ENCODE measurements around the gene CTNNA3.
"Not testable (repeated sequence)": the region's sequence is repeated elsewhere in the genome, so short reads cannot be mapped to it uniquely, and the experiment has no call there.

Gene CTNNA3

DNA sequence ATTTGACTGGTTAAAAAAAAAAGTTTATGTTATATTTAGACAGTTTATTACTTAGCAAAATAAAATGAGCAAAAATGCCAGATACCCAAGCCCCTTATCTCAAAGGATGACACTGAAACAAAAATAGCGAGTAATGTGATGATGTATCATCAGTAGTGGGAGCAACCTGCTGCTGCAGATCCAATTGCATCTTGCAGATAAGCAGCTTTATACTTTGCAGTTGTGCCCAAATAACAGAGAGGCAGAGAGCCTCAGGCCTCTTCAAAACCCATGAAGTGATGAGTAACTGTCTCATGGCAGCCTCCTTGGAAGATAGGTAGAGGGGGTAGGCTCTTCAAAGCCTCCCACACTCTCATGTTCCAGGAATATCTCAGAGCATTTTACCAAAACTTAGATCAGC is 1238.4 kb downstream of the CTNNA3 start:
- DNase-seq (ENCODE audit: low read depth in 2 of 2, low spot score in 1 of 2), result no peak

DNA sequence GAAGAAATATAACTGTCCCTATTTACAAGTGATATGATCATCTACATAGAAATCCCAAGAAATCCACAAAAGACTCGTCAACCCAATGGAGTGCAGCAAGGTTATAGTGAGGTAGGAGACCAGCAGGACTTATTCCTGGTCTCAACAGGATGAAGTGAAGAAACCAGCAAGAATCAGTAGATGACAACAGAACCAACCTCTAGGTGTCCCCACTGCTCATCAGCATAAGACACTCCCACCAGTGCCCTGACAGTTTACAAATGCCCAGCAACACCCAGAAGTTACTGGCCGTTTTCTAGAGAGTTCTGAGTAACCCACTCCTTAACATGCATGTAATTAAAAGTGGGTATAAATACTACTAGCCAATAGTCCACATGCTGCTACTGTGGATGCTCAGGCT is 1240.7 kb downstream of the CTNNA3 start:
- DNase-seq (ENCODE audit: low read depth in 2 of 2, low spot score in 1 of 2), result no peak

DNA sequence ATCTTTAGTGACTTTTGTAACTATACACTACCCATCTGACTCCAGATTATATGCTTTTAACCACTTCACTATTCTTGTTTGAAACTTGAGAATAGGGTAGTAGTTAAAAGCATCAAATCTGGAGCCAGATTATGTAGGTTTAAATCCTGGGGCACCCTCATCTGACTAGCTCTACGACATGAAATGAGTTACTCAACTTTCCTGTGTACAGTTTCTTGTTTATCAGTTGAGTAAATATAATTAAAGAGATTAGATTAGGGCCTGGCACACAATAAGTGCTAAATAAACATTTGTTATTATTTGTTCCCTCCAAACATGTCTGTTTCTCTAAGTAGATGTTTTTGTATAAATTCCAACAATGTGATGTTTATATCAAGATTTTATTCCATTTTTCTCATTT is 1255.4 kb downstream of the CTNNA3 start:
- no peak for DNase-seq (ENCODE audit: low read depth in 2 of 2, low spot score in 1 of 2)

DNA sequence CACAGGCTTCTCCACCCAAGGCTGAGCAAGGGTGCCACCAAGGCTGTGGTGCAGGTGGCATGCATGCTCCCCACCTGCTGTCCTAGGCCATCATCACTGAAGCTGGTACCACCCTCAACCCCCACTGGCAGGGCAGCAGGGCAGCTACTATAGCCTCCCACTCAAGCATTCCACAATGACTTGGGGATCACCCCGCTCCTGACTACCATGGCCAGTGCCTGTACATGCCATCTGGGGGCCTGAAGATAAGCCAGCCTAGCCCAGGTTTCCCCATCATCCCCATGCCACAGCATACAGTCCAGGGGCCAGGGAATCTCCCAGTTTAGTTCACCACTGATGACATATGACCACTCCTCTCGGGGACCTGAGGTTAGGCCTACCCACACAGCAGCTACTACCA is 1281.1 kb downstream of the CTNNA3 start:
- no peak for DNase-seq (ENCODE audit: low read depth in 2 of 2, low spot score in 1 of 2)

DNA sequence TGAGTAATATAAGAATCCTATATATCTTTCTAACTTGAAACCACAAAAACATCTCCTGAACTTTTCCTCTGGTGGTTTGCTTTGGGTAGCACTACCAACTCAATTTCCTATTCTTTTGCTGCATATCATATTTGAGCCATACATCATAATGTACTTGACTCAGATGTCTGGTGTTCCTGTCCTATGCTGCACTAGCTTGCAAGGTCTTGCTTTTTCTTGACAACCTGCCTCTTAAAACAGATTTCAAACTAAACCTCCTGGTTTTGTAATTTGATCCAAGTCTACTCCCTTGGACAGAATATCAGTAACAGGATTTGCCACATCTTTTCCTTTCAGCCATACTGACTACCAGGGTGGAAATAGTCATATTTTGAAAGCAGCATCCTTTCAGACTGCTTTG is 1290.4 kb downstream of the CTNNA3 start:
- DNase-seq (ENCODE audit: low read depth in 2 of 2, low spot score in 1 of 2), result no peak

DNA sequence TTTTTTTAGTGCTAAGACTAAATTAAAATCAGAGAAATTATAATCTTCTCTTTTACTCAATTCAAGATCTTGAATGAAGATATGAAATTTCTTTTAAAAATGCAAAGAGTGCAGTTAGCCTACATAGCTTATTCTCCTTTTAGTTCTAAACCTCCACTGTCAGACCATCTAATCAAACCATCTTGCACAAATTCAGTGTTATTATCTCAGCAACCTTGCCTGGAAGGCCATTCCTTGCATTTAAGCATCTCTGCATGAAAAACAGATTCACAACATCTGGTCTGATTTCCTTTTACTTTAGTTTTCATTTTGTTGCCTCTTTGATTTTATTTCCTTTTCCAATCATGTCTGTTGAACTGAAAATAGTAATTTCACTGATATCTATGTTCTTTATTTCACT is 1297.3 kb downstream of the CTNNA3 start:
- DNase-seq (ENCODE audit: low read depth in 2 of 2, low spot score in 1 of 2), result no peak

DNA sequence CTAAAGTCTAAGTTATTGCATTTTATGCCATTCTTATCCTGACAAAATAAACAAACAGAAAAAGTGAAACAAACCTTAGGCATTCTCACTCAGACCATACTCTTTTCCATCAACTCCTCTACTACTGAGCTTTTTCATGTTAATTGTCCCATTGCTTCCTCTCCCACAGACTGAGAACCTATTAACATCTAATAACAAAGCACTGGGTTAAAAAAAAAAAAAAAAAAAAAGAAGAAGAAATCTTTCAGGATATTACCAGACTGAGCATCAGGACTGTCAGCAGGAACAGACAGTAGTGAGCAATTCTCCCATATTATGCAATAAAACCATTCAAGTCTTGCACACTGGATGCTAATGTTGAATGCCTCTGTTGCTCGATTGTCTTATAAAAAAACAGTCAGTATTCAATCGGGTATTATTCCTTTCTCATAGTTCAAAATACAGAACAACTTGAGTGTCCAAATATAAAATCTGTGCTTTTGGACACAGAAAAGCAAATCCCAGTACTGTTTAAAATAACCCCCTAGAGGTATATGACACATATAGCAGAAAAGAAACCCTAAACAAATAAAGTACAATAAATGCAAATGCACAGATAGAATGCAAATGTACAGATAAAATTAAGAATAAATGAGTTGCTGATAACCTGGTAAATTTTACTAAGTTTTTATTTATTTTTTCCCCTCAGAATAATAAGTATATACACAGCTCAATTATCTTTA is 1301.5 kb downstream of the CTNNA3 start:
- DNase-seq (ENCODE audit: low read depth in 2 of 2, low spot score in 1 of 2), result no peak

DNA sequence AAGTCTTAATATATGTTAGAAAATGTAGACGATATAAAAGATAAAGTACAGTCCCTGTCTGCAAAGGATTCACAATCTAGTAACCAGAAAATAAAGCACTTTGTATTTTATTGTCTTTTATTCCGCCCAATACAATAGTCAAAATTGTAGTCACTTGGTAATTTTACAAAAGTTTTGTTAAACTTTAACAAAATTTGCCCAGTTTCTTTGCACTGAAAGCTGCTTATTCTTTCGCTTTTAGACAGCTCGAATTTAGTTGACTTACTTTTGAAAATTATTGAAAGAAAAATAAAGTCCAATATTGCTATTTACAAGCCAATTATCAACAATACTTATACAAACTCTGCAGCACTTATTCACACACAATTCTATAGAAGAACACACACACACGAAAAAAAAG is 1305.1 kb downstream of the CTNNA3 start:
- DNase-seq (ENCODE audit: low read depth in 2 of 2, low spot score in 1 of 2), result no peak

DNA sequence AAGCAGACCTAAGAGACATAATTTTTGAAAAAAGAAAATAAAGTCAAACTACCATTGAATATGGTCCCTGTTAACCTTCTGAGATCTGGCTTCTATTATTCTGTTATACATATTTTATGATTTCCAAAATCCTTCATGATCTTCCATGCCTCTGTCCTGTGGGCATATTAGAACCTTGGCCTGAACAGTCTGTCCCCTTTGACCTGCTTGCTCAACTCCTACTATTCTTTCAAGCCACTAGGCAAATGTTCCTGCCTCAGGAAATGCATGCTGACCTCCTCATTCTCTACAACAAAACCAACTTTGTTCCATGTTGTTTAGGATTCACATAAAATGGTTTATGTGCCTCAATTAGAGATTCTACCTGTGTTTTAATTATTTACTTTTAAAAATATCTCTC is 1315.0 kb downstream of the CTNNA3 start:
- no peak for DNase-seq (ENCODE audit: low read depth in 2 of 2, low spot score in 1 of 2)

DNA sequence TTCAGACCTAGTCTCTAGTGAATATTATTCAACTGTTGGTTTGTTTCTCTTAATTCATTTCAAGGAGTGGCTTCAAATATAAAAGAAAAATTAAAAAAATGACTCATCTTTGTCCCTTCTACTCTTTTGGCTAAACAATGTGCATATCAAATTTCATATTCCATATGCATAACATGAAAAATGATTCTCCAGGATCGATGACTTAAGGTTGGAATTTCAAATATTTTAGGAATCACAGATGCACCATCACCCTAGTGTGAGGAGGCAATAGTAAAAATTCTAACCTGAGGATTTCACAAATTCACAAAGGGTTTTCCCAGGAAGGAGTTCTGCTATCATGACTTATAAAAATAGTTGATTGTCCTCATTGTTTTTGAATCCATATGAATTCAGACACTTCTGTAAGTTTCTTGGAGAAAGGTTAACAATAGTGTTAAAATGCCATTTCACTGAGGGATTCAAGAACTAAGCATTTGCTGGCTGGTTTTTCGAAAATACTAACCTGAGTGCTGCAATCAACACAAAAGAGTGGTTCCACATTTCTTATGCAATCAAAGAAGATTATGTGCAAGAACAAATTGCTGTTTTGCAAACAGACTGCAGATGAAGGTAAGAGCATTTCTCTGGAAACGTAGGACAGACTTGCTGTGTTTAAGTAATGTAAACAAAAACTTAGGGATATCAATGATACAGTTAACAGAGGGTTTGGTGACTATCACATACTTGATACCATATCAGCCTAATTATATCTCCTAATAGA is 1317.7 kb downstream of the CTNNA3 start:
- no peak for DNase-seq (ENCODE audit: low read depth in 2 of 2, low spot score in 1 of 2)

DNA sequence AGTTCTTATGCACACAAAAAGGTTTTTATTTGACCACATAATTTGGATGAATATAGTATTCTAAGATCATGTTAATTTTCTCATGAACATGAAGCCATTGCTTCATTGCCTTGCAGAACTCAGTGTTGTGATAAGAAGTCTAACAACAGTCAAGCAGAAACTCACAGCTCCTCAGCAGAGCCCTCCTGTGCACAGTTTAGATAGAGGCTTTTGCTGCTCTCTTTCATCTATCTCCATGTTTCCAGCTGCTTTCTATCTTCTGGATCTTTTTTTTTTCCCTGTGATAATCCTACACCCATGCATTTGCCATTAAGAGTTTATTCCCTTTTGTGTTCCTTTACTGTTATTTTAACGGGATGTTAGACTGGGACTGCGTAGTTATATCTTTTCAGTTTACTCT is 1327.8 kb downstream of the CTNNA3 start:
- DNase-seq (ENCODE audit: low read depth in 2 of 2, low spot score in 1 of 2), result no peak

DNA sequence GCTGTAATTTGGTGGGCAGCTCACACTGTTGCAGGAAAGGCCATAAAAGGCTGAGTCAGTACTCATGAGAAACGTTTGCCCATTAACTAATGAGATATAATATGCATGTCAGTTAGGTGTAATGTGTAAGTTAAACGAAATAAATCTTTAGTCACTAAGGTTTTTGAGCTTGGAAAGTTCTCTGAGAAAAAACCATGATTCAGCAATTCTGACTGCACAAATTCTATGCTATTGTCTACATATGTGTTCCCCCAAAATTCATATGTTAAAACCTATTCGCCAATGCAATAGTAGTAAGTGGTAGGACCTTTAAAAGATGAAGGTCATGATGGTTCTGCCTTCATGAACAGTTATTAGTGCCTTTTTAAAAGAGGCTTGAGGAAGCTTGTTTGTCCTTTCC is 1329.8 kb downstream of the CTNNA3 start:
- no peak for DNase-seq (ENCODE audit: low read depth in 2 of 2, low spot score in 1 of 2)

DNA sequence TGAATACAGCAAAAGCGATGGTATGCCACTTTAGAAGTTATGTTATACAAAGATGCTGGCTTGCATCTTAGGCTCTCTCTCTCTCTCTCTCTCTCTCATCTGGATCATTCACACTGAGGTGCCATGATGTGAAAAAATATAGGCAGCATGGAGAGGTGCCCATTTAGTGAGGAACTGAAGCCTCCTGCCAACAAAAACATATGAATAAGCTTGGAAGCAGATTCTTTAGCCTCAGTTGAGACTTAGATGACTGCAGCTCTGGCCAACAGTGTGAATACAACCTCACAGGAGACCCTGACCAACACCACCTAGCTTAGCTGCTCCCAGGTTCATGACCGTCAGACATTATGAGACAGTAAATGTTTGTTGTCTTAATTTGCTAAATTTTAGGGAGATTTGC is 1330.3 kb downstream of the CTNNA3 start:
- DNase-seq (ENCODE audit: low read depth in 2 of 2, low spot score in 1 of 2), result no peak

DNA sequence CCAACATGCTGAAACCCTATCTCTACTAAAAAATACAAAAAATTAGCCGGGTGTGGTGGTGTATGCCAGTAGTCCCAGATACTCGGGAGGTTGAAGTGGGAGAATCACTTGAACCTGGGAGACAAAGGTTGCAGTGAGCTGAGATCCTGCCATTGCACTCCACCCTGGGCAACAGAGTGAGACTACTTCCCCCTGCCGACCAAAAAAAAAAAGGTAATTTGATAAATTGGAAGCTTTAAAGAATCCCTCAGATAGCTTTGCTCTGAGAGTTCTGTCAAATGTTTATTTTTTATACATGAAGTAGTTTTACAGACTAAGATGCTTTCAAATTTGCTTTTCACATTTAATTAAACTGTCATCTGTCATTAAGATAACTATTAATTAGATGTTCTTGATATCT is 1333.5 kb downstream of the CTNNA3 start:
- DNase-seq (ENCODE audit: low read depth in 2 of 2, low spot score in 1 of 2), result no peak

DNA sequence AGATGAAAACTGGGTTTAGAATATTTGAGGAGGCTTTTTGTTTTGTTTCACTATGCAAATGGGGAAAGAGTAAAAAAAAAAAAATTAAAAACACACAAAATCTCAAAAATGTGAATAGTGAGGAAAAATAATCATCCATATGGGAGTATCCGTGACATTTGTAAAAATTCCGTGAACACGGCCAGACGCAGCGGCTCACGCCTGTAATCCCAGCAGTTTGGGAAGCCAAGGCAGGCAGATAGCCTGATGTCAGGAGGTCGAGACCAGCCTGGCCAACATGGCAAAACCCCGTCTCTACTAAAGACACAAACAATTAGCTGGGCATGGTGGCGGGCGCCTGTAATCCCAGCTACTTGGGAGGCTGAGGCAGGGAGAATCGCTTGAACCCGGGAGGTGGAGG is 1342.2 kb downstream of the CTNNA3 start:
- DNase-seq (ENCODE audit: low read depth in 2 of 2, low spot score in 1 of 2), result not testable (repeated sequence)

DNA sequence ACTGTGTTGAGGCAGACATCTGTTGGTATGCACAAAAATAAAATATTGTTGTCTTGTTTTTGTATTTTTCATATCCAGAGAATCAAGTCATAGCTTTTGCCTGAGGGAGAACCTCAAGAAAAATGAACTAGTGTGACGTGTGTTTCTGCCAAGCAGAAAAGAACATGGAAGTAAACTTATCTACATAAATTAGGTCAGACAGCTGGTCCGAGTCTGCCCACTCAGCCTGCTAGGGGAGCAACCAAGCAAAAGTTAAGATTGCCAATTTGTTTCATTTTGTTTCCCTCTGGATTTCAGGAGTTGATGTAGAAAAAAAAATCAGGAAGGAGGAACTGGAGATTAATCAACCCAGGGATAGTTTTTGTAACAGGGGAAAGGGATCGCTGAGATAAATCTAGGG is 1342.6 kb downstream of the CTNNA3 start:
- DNase-seq (ENCODE audit: low read depth in 2 of 2, low spot score in 1 of 2), result no peak

DNA sequence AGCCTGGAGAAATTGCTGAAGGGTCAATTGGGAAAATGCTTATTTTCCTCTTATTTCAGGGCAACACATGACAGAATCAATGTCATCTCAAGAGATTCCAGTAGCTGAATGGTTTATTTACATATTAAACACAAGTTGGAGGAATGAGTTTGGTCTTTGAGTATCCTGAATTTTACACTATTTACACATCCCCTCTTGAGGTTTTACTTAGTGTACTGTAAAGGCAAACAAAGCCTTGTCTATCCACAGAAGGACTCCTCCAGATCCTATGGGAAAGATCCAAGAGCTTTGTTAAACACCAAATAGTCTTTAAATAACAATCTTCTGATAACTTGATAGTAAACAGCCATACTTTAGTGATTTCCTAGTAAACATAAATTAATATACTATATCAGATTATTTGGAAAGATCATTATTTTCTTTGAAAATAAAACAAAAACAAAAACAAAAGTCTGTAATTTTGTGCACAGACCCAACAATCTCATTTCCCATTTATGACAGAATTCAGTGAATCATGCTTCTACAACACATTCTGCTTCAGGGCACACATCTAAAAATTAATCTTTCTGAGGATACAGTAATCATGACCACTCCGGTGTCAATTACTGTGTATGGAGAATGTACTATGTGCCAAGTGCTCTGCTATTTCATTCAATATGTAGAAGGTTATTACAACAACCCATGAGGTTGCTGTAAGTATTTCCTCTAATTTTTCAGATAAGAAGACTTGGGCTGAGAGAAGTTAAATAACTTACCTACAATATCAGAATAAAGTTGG is 1345.2 kb downstream of the CTNNA3 start:
- no peak for DNase-seq (ENCODE audit: low read depth in 2 of 2, low spot score in 1 of 2)

DNA sequence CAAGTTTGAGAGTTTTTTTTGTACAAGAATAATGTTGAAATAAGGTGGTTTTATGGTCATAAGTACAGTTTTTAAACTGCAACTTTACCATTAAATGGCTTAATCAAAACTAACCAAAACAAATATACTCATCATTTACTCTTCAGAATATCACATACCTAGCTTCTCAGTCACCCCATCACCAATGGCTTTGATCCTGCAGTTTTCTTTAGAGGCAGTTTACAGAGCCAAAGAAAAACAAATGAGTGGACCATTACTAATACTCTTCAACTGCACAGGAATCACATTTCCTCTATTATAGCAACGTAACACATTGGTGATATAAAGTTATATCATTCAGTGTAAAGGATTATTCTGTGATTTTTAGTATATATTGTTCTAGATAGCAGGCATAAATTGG is 1346.3 kb downstream of the CTNNA3 start:
- DNase-seq (ENCODE audit: low read depth in 2 of 2, low spot score in 1 of 2), result no peak

DNA sequence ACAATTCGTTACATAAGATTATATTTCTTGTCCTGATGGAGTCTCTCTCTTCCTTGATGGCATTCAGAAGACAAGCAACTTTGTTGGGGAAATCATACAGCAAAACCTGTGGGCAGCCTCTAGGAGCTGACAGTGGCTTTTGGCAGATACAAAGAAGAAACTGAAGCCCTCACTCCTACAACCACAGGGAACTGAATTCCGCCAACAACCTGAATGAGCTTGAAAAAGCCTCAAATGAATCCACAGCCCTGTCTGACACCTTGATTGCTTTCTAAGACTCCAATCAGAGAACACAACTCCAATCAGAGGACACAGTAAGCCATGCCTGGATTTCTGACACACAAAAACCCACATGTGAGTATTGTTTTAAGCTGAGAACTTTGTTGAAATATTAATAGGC is 1346.9 kb downstream of the CTNNA3 start:
- no peak for DNase-seq (ENCODE audit: low read depth in 2 of 2, low spot score in 1 of 2)

DNA sequence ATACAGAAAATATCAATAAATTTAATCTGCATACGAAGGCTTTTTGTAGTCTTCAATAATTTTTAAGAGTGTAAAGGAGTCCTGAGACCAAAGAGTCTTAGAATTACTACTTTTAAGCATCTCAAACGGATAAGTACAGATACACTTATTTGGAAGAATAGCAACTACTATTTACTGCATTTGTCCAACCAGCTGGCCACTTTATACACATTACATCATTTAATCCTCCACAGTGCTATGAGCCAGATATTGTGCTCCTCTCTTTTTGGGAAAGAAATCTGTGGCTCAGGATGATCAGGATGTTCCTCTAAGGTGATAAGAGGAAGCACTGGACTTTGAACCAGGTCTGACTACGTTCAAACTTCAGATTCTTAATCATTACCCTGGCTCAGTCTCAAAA is 1358.8 kb downstream of the CTNNA3 start:
- DNase-seq (ENCODE audit: low read depth in 2 of 2, low spot score in 1 of 2), result no peak

DNA sequence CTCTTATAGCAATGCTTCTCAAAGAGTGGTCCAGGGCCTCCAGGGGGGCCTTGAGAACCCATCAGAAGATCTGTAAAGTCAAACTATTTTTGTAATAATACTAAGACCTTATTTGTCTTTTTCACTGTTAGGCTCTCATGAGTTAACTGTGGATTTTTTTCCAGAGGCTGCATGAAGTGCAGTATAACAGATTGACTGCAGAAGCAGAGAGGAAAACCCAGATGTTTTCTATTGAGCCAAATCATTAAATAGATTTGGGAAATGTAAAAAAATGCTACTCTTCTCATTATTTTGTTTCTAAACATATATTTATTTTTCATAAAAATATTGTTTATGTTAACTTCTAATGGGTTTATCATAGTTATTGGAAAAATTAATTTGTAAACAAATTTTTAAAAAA is 1359.2 kb downstream of the CTNNA3 start:
- no peak for DNase-seq (ENCODE audit: low read depth in 2 of 2, low spot score in 1 of 2)

DNA sequence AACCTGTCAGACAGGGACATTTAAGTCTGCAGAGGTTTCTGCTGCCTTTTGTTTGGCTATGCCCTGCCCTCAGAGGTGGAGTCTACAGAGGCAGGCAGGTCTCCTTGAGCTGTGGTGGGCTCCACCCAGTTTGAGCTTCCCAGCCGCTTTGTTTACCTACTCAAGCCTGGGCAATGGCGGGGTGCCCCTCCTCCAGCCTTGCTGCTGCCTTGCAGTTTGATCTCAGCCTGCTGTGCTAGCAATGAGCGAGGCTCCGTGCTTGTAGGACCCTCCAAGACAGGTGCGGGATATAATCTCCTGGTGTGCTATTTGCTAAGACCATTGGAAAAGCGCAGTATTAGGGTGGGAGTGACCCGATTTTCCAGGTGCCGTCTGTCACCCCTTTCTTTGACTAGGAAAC is 1360.2 kb downstream of the CTNNA3 start:
- not testable (repeated sequence) for DNase-seq (ENCODE audit: low read depth in 2 of 2, low spot score in 1 of 2)
